ENCODE data around the gene ATP12A.

The ATP12A gene

GRCh38 chr13:24680258-24680920, at the start of gene ATP12A:
ATP12A (plus strand) TSS chr13:24680408; CDS start chr13:24680744, 336 bp downstream.
- DNase-seq: no peak

DNA sequence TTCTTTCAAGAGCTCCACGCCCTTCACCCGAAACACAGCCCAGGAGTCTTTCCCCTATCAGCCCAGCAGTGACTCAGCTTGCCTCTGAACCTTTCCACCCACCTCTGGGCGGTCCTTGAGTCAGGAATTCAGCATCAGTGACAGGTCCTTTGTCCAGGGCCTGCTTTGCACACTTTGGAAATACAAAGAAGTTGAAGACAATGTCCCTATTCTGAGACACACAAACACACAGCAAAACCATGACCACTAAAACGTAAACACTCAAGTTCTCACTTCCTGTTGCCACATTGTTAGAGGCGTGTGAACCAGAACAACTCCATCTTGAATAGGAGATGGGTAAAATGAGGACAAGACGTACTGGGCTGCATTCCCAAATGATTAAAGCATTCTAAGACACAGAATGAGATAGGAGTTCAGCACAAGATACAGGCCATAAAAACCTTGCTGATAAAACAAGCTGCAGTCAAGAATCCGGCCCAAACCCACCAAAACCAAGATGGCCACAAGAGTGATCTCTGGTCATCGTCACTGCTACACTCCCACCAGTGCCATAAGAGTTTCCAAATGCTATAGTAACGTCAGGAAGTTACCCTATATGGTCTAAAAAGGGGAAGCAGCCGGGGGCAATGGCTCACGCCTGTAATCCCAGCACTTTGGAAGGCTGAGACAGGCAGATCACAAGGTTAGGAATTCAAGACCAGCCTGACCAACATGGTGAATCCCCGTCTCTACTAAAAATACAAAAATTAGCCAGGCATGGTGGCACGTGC, 49.2 kb upstream of the ATP12A start:
- peak; percentile 12 for DNase-seq

DNA sequence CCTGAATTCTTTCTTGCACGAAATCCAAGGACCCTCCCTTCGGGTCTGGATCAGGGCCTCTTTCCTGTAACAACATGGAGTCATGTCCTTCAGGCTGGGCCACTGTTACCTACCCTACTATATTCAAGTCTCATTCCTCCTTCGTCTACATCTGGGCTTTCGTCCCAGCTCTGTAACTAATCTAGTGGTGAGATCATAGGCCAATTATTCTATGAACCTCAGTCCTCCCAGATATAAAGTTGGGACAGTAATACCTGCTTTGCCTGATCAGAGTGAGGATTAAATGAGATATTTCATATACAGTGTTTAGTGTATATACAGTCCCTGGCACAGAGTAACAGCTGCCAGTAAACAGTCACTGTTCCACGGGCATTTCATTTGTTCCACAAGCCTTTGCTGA, 48.3 kb upstream of the ATP12A start:
- no peak for DNase-seq

DNA sequence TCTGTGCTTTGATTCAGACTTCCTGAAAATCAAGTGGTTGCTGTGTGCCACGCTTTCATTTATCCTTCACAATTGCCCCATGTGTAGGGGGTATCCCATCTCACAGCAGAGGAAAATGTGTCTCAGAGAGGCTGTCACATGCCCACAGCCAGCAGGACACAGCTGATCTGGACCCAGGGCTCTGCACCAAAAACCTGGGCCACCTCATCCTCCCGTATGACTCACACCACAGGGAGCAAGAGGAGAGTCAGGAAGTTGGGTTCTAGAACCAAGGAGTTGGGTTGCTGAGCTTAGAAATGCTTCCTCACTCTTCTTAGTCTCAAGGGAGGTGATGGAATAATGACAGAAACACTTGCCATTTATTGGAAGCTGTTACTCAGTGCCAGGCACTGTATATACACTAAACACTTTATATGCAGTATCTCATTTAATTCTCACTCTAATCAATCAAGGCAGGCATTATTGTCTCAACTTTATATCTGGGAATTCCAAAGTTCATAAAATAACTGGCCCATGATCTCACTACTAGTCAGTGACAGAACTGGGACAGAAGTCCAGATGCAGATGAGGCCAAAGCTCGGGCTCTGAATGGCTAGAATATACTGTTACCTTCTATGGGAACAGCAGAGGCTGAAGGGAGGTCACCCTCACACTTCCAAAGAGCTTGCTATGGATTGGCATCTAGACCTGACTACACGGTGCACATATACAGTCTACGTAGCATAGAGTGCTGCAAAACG, 47.7 kb upstream of the ATP12A start:
- DNase-seq: no peak

DNA sequence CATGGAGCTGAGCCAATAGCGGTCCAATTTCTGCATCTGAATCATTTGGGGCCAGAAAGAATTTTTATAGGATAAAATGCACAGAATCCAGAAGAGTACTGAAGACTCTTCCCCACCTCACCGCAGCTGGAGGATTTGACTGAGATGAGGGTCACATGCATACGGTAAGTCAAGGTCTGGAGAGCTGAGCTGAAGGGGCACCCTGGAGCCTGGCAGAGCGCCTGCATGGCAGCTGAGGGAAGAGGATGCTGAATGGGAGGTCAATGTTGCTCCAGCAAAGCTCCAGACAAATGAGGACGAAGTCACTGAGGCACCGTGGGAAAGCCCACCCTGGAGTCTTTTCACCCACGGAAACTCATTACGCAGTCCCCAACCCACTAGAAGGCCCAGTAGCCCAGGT, 43.4 kb upstream of the ATP12A start:
- no peak for DNase-seq

GRCh38 chr13:24638096-24638495, 42.1 kb upstream of the ATP12A start:
- DNase-seq: no peak

- DNase-seq: no peak
Measured at GRCh38 chr13:24640752-24641151, 39.5 kb upstream of the ATP12A start.

DNA sequence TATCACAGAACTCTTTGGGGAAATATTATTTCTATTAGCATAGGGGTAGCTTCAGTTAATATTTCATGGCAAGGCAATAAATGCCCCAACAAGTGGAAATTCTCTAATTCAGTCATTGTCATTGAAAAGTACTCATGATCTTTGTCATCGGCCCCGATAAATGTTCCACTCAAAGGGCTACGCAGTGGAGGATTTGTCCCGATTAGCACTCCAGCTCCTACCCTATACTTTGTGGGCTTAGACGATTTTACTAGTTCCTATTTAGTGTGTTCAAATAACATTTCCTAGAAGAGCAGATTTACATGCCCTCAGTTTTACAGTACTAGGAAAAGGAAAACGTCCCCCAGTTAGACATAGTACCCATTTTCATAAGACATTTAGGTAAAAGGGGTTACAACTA, 38.0 kb upstream of the ATP12A start:
- no peak for DNase-seq

DNA sequence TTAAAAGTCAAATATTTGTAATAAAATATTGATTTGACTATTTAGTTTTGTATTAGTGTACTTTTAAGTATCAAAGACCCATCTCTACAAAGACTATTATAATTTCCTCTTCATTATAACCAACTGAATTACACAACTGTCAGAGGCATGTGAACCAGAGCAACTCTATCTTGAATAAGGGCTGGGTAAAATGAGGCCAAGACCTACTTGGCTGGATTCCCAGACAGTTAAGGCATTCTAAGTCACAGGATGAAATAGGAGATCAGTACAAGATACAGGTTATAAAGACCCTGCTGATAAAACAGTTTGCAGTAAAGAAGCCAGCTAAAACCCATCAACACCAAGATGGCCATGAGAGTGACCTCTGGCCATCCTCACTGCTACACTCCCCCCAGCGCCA, 36.2 kb upstream of the ATP12A start:
- peak; percentile 87 for DNase-seq

- DNase-seq: no peak
Measured at GRCh38 chr13:24648271-24648670, 31.9 kb upstream of the ATP12A start.

DNA sequence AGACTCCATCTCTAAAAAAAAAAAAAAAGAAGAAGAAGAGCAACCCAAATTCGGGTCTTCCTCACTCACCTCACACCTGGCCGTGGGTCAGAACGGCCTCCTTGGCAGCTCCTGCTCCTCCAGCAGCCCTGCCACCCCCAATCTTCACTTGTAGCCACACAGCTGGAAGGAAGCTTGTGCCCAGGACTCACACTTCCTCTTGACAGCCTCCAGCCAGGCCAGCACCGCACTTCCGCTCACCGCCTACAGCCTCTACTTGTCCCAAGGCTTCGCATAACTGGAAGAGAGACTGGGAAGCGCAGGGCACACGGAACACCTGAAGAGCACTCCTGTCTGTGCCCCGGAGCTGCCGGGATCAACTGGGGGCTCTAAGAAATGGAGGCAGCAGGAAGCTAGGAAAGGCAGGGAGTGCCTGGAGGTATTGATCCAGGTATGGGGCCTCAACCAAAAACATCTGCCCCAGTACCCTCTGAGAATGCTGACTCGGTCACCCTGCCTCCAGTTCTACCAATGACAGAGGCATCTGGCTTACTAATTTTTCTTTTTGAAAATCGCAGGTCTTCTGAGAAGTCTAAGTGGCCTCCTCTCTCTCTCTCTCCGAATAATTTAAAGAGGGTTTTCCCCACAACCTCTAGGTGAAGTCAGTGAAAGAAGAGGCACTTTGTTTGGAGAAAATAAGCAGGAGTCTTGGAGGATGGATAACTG, 31.1 kb upstream of the ATP12A start:
- no peak for DNase-seq

- no peak for DNase-seq
Measured at GRCh38 chr13:24649688-24650043, 30.5 kb upstream of the ATP12A start.

DNA sequence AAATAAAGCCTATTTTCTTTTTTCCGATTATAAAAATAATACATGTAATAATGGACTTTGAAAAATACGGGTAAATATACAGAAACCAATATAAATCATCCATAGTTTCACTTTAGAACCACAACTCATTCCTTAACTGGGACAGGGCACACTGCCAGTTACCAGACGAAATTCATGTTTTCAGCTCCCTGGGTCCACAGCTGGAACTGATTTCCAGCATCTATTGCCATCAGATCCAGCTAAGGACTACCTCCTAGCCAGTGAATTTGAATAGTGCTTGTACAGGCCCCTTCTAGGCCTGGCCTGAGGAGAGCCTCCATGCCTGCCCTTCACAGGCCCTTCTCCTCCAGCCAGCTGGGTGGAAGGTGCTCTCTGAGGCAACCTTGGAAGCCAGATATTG, 30.0 kb upstream of the ATP12A start:
- no peak for DNase-seq

GRCh38 chr13:24651718-24652345, 28.4 kb upstream of the ATP12A start:
- no peak for DNase-seq

DNA sequence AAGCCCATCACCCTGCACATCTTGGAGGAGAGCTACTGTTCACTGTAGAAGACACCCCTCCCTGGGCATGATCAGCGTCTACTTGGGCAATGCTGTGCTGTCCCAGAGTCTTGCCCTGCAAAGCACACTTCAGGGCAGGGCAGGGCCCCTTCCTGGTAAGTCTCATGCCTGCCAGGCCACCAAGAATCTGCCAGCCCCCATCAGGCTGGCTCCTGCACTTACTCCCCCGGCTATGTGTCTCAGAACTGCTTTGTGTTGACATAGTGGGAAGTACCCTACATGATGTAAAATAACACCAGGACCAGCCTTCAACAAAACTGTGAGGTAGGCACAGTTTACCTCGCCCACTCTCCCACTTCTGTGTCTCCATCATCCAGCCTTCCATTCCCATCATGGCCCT, 27.8 kb upstream of the ATP12A start:
- no peak for DNase-seq

- no peak for DNase-seq
Measured at GRCh38 chr13:24654741-24655140, 25.5 kb upstream of the ATP12A start.

DNA sequence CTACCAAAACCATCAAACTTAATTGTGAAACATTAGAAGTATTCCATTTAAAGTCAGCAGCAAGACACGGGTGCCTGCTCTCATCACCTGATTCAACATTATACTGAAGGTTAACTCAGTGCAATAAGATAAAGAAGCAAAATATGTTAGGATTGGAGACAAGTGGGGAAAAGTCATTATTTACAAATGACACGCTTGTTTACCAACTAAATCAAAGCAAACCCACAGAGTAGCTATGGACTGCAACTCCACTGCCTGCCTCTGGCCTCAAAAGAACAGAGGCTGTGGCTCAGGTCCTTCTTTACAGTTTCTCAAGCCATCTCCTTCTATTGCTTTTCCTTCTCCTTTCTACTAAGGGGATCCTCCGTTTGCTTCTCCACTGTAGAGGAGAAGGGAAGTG, 21.0 kb upstream of the ATP12A start:
- DNase-seq: no peak

DNA sequence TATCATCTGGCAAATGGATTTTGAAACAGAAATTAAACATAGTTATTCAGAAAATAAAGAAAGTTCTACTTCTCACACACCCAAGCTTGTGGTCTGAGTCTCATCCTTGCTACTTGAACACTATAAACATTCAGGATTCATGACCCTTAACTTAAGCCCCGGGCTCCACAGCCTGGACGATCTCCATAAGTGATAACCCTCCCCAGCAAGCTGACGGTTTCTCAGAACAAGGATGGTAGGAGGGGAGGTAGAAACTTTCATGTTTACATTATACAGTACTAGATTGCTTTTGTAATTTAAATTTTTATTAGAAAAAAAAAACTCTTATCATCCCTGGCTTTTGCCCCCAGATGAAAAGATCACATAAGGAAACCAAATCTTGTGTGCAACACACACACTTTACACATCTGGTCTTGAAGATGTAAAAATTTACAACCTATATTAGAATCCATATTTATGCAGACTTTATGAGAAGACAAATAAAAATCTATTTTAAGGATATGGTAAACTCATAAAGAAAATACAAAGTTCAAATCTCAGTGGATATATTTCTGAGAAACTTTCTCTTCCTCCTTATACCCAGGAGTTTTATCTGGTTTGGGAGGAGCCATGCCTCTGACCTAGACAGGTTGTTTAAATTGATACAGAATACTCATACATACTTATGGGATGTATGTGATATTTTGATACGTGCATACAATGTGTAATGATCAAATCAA, 20.0 kb upstream of the ATP12A start:
- DNase-seq: no peak

DNA sequence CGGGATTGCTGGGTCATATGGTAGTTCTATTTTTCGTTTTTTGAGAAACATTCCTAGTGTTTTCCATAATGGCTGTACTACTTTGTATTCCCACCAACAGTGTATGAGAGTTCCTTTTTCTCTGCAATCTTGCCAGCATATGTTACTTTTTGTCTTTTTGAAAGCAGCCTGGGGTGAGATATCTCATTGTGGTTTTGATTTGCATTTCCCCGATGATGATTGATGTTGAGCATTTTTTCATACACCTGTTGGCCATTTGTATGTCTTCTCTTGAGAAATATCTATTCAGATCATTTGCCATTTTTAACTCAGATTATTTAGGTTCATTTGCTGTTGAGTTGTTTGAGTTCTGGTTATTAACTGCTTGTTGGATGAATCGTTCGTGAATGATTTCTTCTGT, 18.5 kb upstream of the ATP12A start:
- no peak for DNase-seq

DNA sequence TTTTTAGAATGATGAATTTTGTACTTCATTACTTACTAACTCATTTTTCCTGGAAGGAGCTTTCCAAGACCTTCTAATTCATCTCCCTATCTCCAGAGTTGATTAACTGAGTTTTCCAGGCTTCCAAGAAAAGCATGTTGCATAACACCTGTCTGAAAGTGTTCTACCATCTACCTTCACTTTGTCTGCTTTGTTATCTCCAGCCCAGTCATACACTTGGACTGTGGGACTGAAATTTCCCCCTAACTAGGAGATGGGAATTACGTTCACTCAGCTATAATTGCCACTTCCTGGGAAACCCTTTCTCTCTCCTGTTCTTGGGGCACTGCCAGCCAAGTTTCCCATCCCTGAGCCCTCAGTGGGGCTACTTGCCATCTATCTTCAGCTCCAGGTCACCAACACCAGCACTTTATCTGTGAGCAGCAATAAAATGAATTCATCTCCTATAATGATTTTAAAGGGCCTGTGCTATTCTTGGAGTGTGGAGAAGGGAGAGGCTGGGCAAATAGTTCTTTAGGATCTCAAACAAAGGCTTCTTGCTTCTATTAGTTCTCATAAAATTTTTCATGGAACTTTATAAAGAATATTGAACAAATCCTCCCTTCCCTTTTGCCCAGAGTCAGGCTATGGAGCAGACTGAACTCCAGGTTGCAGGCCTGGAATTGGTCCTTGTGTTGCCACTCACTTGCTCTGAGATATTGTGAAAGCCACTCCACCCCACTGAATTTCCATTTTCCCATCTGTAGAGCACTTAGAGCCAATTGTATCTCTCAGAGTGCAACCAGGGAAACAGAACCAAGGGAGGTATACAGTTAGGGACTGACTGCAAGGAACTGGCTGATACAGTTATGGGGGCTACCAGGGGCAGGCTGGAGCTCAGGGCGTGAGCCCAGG, 17.8 kb upstream of the ATP12A start:
- no peak for DNase-seq

- DNase-seq: no peak
Measured at GRCh38 chr13:24663089-24663395, 17.2 kb upstream of the ATP12A start.
